ENCODE data around the gene UBE2O. TPM values are rescaled to one million over a fixed set of nuclear protein-coding genes. Genes with fewer than 3 reads are reported as not detected.
A peak's percentile ranks its signal among the peaks of the same experiment; 100 is the strongest.

The UBE2O gene
- total RNA-seq, 1 experiment from 2014 or later: 19.5 TPM

DNA sequence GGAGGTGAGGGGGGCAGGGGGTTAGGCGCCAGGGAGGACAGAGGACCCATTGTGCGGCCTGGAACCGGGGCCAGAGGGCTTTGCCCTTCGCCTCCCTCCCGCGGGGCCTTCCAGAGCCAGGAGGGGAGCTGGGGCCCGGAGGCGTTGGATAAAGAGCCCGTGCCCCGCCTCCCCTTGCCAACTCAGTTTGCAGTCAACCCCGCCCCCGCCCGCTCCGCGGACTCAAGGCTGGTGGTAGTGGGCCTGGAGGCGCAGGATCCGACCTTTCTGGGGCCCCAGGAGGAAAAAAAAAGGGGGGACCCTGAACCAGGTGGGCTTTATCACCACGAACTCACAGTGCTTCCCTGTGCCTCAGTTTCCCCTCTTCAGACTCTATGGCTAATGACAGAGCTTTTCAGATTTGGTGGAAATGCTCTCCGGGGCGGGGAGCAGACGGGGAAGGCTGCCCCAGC is 70.6 kb downstream of the UBE2O start:
- no TSS peak for BruUV-seq (replicated peaks)
- no peak for DNase-seq (ENCODE audit: unreplicated experiment)
- no peaks in the 10 kb centered on the region for H3K27me3 Mint-ChIP-seq (ENCODE audit: insufficient read depth, unreplicated experiment)
- H3K27ac Mint-ChIP-seq (ENCODE audit: low read depth, unreplicated experiment): no peak overlapping the region
- CTCF ChIA-PET: interaction anchor here (0.5 to 1.2 kb wide), 4 partner anchors 12 to 456 kb away, joined by 3 to 4 read pairs (median 4); no protein-coding TSS in a partner anchor
- POLR2A ChIA-PET: interaction anchor here (0.6 to 3.8 kb wide), 3 partner anchors 30 to 506 kb away, joined by 3 to 49 read pairs (median 3); partner anchors contain the start of gene PRPSAP1
- H3K36me3 Mint-ChIP-seq (ENCODE audit: insufficient read depth, unreplicated experiment): no peaks in the 10 kb centered on the region
- TF ChIP-seq, protein P1, sequence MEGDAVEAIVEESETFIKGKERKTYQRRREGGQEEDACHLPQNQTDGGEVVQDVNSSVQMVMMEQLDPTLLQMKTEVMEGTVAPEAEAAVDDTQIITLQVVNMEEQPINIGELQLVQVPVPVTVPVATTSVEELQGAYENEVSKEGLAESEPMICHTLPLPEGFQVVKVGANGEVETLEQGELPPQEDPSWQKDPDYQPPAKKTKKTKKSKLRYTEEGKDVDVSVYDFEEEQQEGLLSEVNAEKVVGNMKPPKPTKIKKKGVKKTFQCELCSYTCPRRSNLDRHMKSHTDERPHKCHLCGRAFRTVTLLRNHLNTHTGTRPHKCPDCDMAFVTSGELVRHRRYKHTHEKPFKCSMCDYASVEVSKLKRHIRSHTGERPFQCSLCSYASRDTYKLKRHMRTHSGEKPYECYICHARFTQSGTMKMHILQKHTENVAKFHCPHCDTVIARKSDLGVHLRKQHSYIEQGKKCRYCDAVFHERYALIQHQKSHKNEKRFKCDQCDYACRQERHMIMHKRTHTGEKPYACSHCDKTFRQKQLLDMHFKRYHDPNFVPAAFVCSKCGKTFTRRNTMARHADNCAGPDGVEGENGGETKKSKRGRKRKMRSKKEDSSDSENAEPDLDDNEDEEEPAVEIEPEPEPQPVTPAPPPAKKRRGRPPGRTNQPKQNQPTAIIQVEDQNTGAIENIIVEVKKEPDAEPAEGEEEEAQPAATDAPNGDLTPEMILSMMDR (IDR thresholded peaks at IDR 0.05; ENCODE audit: unreplicated experiment): no peak
- peak overlapping the region; percentile 79 for H3K4me3 Mint-ChIP-seq (ENCODE audit: unreplicated experiment)
- no peaks in the 10 kb centered on the region for H3K9me3 Mint-ChIP-seq (ENCODE audit: unreplicated experiment)
- peaks cover 3% of the 10 kb centered on the region for H3K4me1 Mint-ChIP-seq (ENCODE audit: insufficient read depth, unreplicated experiment)
- intact Hi-C loops (cut with micrococcal nuclease): no loop called here

DNA sequence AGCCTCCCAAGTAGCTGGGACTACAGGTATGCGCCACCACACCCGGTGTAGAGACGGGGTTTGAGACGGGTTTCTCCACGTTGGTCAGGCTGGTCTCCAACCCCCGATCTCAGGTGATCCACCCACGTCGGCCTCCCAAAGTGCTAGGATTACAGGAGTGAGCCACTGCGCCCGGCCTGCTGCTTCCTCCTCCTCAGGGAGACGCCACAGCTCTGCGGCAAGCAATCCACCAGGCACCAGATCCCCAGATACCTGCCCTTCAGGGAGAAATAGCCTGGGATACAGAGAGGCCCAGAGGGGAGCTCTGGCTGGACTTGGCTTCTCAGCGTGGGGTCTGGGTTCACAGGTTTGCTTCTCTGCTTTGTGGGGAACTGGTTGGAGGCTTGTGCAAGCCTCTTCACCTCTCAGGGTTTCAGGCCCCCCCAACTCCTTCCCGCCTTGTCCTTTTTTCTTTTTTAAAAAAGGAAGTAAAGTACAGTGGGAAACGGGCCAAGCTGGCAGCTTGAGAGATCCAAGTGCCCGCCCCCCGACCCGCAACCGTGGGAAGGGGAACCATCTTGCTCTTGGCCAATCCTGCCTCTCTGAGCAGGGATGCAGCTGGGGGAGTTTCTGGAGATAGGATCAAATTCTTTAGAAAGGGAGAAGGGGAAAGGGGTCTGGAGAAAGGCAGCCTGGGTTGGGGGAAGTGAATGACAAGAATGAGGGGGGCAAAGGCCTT is 71.2 kb downstream of the UBE2O start:
- ChIA-PET POLR2A (interaction anchor here (0.6 to 3.8 kb wide), 4 partner anchors 11 to 506 kb away, joined by 3 to 49 read pairs (median 4); partner anchors contain the start of gene PRPSAP1), CTCF (interaction anchor here (0.6 kb wide), 2 partner anchors 333 to 784 kb away, joined by 3 to 4 read pairs; no protein-coding TSS in a partner anchor)
- H3K4me1 Mint-ChIP-seq (ENCODE audit: insufficient read depth, unreplicated experiment): peaks cover 5% of the 10 kb centered on the region
- no TSS peak for BruUV-seq (replicated peaks)
- H3K27ac Mint-ChIP-seq (ENCODE audit: low read depth, unreplicated experiment): no peak overlapping the region
- TF ChIP-seq, protein P1 (IDR thresholded peaks at IDR 0.05; ENCODE audit: unreplicated experiment): no peak
- peak overlapping the region; percentile 79 for H3K4me3 Mint-ChIP-seq (ENCODE audit: unreplicated experiment)
- no peaks in the 10 kb centered on the region for H3K9me3 Mint-ChIP-seq (ENCODE audit: unreplicated experiment)
- no peaks in the 10 kb centered on the region for H3K27me3 Mint-ChIP-seq (ENCODE audit: insufficient read depth, unreplicated experiment)
- no peaks in the 10 kb centered on the region for H3K36me3 Mint-ChIP-seq (ENCODE audit: insufficient read depth, unreplicated experiment)
- intact Hi-C loops (cut with micrococcal nuclease): no loop called here
- no peak for DNase-seq (ENCODE audit: unreplicated experiment)

DNA sequence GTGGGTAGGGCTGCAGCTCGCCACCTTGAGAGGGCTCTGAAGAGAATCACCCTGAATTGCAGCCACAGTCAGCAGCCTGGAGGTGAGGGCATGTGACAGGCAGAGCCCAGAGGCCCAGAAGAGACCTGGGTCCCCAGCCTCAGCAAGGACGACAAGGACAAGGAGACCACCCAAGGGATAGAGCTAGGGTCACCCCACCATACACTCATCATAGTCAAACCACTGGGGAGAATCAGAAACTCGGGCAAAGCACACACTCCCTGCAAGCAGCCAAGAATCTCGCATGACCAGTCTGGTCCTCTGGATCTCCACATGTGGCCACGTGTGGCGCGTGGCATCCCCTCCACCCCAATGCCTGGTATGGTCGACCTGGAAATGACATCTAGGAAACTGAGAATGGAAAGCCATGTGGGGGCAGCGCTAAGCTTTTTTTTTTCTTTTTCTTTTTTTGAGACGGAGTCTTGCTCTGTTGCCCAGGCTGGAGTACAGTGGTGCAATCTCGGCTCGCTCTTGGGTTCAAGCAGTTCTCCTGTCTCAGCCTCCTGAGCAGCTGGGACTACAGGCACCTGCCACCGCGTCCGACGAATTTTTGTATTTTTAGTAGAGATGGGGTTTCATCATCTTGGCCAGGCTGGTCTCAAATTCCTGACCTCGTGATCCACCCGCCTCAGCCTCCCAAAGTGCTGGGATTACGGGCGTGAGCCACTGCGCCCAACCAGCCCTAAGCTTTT is 73.1 kb downstream of the UBE2O start:
- no peaks in the 10 kb centered on the region for H3K36me3 Mint-ChIP-seq (ENCODE audit: insufficient read depth, unreplicated experiment)

More for the DNA sequence above, 73.1 kb downstream of the UBE2O start:
- Mint-ChIP-seq H3K27ac (ENCODE audit: low read depth, unreplicated experiment) (no peak overlapping the region), H3K4me3 (ENCODE audit: unreplicated experiment) (no peak overlapping the region), H3K4me1 (ENCODE audit: insufficient read depth, unreplicated experiment) (peaks cover 5% of the 10 kb centered on the region), H3K27me3 (ENCODE audit: insufficient read depth, unreplicated experiment) (no peaks in the 10 kb centered on the region), H3K9me3 (ENCODE audit: unreplicated experiment) (no peaks in the 10 kb centered on the region)
- BruUV-seq (replicated peaks): no TSS peak
- POLR2A ChIA-PET: interaction anchor here (1.1 kb wide), 1 partner anchor 27 kb away, joined by 3 read pairs; the partner anchor contains the start of gene PRPSAP1
- DNase-seq (ENCODE audit: unreplicated experiment): no peak
- intact Hi-C loops (cut with micrococcal nuclease): no loop called here
- CTCF ChIA-PET: interaction anchor here (0.6 to 1.0 kb wide), 3 partner anchors 9 to 27 kb away, joined by 3 read pairs; no protein-coding TSS in a partner anchor
- TF ChIP-seq, protein P1 (IDR thresholded peaks at IDR 0.05; ENCODE audit: unreplicated experiment): no peak

Data from MCF 10A (cell line).